Measurements from ENCODE around the gene SPATA17.

Gene SPATA17

GRCh38 chr1:217770918-217771317 is 139.8 kb downstream of the SPATA17 start:
- TF ChIP-seq ZFP30 (CRISPR knock-in tag; IDR thresholded peaks at IDR 0.05): no peak
- TF ChIP-seq CREB5 (CRISPR knock-in tag; IDR thresholded peaks at IDR 0.05; ENCODE audit: low read depth): no peak
- no peak for TF ChIP-seq ISL1 (CRISPR knock-in tag; IDR thresholded peaks at IDR 0.05)
- TF ChIP-seq ZNF8 (CRISPR knock-in tag; IDR thresholded peaks at IDR 0.05): no peak
- no peak for TF ChIP-seq ESRRG (CRISPR knock-in tag; IDR thresholded peaks at IDR 0.05)
- TF ChIP-seq OSR1 (CRISPR knock-in tag; IDR thresholded peaks at IDR 0.05): no peak
- no peak for TF ChIP-seq ZNF565 (CRISPR knock-in tag; conservative IDR thresholded peaks at IDR 0.05; ENCODE audit: low read depth)
- no peak for TF ChIP-seq ZC3H10 (CRISPR knock-in tag; IDR thresholded peaks at IDR 0.05)
- TF ChIP-seq RARB (CRISPR knock-in tag; IDR thresholded peaks at IDR 0.05): no peak
- TF ChIP-seq ZFP3 (CRISPR knock-in tag; IDR thresholded peaks at IDR 0.05): no peak
- TF ChIP-seq CSRNP3 (CRISPR knock-in tag; IDR thresholded peaks at IDR 0.05): no peak
- no peak for TF ChIP-seq GLIS3 (CRISPR knock-in tag; IDR thresholded peaks at IDR 0.05)
- no peak for TF ChIP-seq ARNTL (CRISPR knock-in tag; IDR thresholded peaks at IDR 0.05; ENCODE audit: borderline replicate concordance, low read depth)
- TF ChIP-seq PATZ1 (CRISPR knock-in tag; IDR thresholded peaks at IDR 0.05; ENCODE audit: borderline replicate concordance): no peak
- TF ChIP-seq ZNF70 (CRISPR knock-in tag; IDR thresholded peaks at IDR 0.05): no peak
- no peak for ATAC-seq

- ATAC-seq: no peak
- TF ChIP-seq ZFP30 (CRISPR knock-in tag; IDR thresholded peaks at IDR 0.05) (no peak), RARB (CRISPR knock-in tag; IDR thresholded peaks at IDR 0.05) (no peak), SNAI2 (CRISPR knock-in tag; IDR thresholded peaks at IDR 0.05) (no peak), TCF4 (CRISPR knock-in tag; IDR thresholded peaks at IDR 0.05; ENCODE audit: borderline replicate concordance) (no peak), CSDC2 (CRISPR knock-in tag; IDR thresholded peaks at IDR 0.05) (no peak), BACH2 (CRISPR knock-in tag; IDR thresholded peaks at IDR 0.05; ENCODE audit: borderline replicate concordance) (no peak), CREB5 (CRISPR knock-in tag; IDR thresholded peaks at IDR 0.05; ENCODE audit: low read depth) (no peak), ZNF565 (CRISPR knock-in tag; conservative IDR thresholded peaks at IDR 0.05; ENCODE audit: low read depth) (no peak), ZFP3 (CRISPR knock-in tag; IDR thresholded peaks at IDR 0.05) (no peak)
Observed at GRCh38 chr1:217776693-217777092, 145.5 kb downstream of the SPATA17 start.

- no peak for ATAC-seq
- TF ChIP-seq PATZ1 (CRISPR knock-in tag; IDR thresholded peaks at IDR 0.05; ENCODE audit: borderline replicate concordance) (no peak), CREB5 (CRISPR knock-in tag; IDR thresholded peaks at IDR 0.05; ENCODE audit: low read depth) (no peak), ZNF70 (CRISPR knock-in tag; IDR thresholded peaks at IDR 0.05) (no peak), ZNF8 (CRISPR knock-in tag; IDR thresholded peaks at IDR 0.05) (no peak), TSHZ2 (CRISPR knock-in tag; IDR thresholded peaks at IDR 0.05) (no peak), POU6F1 (CRISPR knock-in tag; IDR thresholded peaks at IDR 0.05; ENCODE audit: borderline replicate concordance, low read depth) (no peak), TOX (CRISPR knock-in tag; IDR thresholded peaks at IDR 0.05; ENCODE audit: borderline replicate concordance) (no peak), ZC3H10 (CRISPR knock-in tag; IDR thresholded peaks at IDR 0.05) (no peak), ZFP30 (CRISPR knock-in tag; IDR thresholded peaks at IDR 0.05) (no peak), TCF4 (CRISPR knock-in tag; IDR thresholded peaks at IDR 0.05; ENCODE audit: borderline replicate concordance) (no peak), ARNTL (CRISPR knock-in tag; IDR thresholded peaks at IDR 0.05; ENCODE audit: borderline replicate concordance, low read depth) (no peak), ESRRG (CRISPR knock-in tag; IDR thresholded peaks at IDR 0.05) (no peak), GLIS3 (CRISPR knock-in tag; IDR thresholded peaks at IDR 0.05) (no peak), CSDC2 (CRISPR knock-in tag; IDR thresholded peaks at IDR 0.05) (no peak)
Observed at GRCh38 chr1:217781056-217781455, 149.9 kb downstream of the SPATA17 start.

Data from SK-N-SH treated with all-trans-retinoic acid at 6 μM for 48 hours (cell line).